B cell (primary cell): ENCODE data around the gene CHMP1A. TPM values are rescaled to one million over a fixed set of nuclear protein-coding genes. Genes with fewer than 3 reads are reported as not detected.

Experiments
- ATAC-seq: fragments of 200-7000 bp; cut with Tn5 transposase; one replicate; pipeline ENCODE4 v1.10.0; 2021; ENCODE audit warnings: low read depth, mild to moderate bottlenecking, moderate number of reproducible peaks, moderate library complexity
- CTCF ChIA-PET: fragments of 350-600 bp; sonication (Branson Sonifier 250); formaldehyde crosslinking; loops from one replicate; lab custom pipeline; 2021; ENCODE audit warnings: antibody characterized with exemption, inconsistent platforms; lab: Charles Lee
- POLR2A ChIA-PET: fragments of 350-600 bp; sonication (Branson Sonifier 250); formaldehyde crosslinking; loops from one replicate; lab custom pipeline; 2021; ENCODE audit warnings: antibody characterized with exemption; lab: Charles Lee
- DNase-seq: peaks from one replicate; pipeline ENCODE4 v3.0.0; 2013
- H2AFZ ChIP-seq: 2 replicates; pipeline ENCODE4 v1.6.1; 2012; ENCODE audit warnings: mild to moderate bottlenecking, low read depth, low read length; ENCODE audit not compliant: insufficient read depth, poor library complexity, severe bottlenecking
- H3K27ac ChIP-seq, 2 donors: 1 replicate in 1 of 2; 2 replicates in 1 of 2; pipeline ENCODE4 v1.5.1; 2012 to 2013; ENCODE audit warnings: low read length in 2 of 2, mild to moderate bottlenecking in 2 of 2, moderate library complexity in 1 of 2
- H3K27me3 ChIP-seq, 4 experiments: fragments of 200-600 bp in 1 of 4; sonication (generic) in 1 of 4; replicated peaks in 1 of 4; 1 replicate in 2 of 4; 2 replicates in 2 of 4; pipeline versions ENCODE4 v1.6.1 to v1.7.0; 2013 to 2016; ENCODE audit warnings: low read length in 3 of 4, mild to moderate bottlenecking in 2 of 4, mixed read lengths in 1 of 4, moderate library complexity in 1 of 4; ENCODE audit not compliant: insufficient read depth in 4 of 4, control insufficient read depth in 3 of 4; ENCODE audit errors: control extremely low read depth in 1 of 4
- H3K36me3 ChIP-seq, 2 experiments: replicated peaks in 1 of 2; 1 replicate in 1 of 2; 2 replicates in 1 of 2; pipeline versions ENCODE4 v1.6.1 to v1.7.1; 2013; ENCODE audit warnings: low read length in 1 of 2; ENCODE audit not compliant: insufficient read depth in 2 of 2, control insufficient read depth in 1 of 2; ENCODE audit errors: control extremely low read depth in 1 of 2, extremely low read depth in 1 of 2
- H3K4me1 ChIP-seq, 2 donors: fragments of 200-600 bp in 1 of 2; sonication (generic) in 1 of 2; 1 replicate in 1 of 2; 2 replicates in 1 of 2; pipeline versions ENCODE4 v1.5.1 to v1.6.1; 2013 to 2017; ENCODE audit warnings: low read length in 2 of 2; ENCODE audit not compliant: control insufficient read depth in 2 of 2, insufficient read depth in 2 of 2
- H3K4me2 ChIP-seq: replicated peaks from 2 replicates; pipeline ENCODE3; 2012; ENCODE audit warnings: mild to moderate bottlenecking, low read depth, low read length; ENCODE audit not compliant: poor library complexity, severe bottlenecking
- H3K4me3 ChIP-seq, 5 experiments: fragments of 200-600 bp in 1 of 5; sonication (generic) in 1 of 5; 1 replicate in 3 of 5; 2 replicates in 2 of 5; pipeline versions ENCODE4 v1.5.1 to v1.7.0; 2011 to 2016; ENCODE audit warnings: low read length in 4 of 5, mild to moderate bottlenecking in 4 of 5, low read depth in 2 of 5, control low read depth in 1 of 5, moderate library complexity in 1 of 5; ENCODE audit not compliant: insufficient read depth in 1 of 5; ENCODE audit errors: control extremely low read depth in 1 of 5, extremely low read depth in 1 of 5
- H3K79me2 ChIP-seq: fragments of 200-600 bp; sonication (generic); one replicate; pipeline ENCODE4 v1.6.0; 2016; ENCODE audit warnings: low read length; ENCODE audit not compliant: control insufficient read depth, insufficient read depth
- H3K9ac ChIP-seq: fragments of 200-600 bp; sonication (generic); 2 replicates; pipeline ENCODE4 v1.6.1; 2017; ENCODE audit warnings: mild to moderate bottlenecking, low read length, moderate library complexity
- H3K9me3 ChIP-seq, 3 donors: one replicate each; pipeline versions ENCODE4 v1.6.1 to v1.7.1; 2013; ENCODE audit warnings: low read length in 2 of 3; ENCODE audit not compliant: control insufficient read depth in 2 of 3, insufficient read depth in 1 of 3; ENCODE audit errors: control extremely low read depth in 1 of 3
- H4K20me1 ChIP-seq: 2 replicates; pipeline ENCODE4 v1.6.0; 2012; ENCODE audit warnings: mild to moderate bottlenecking, low read length; ENCODE audit not compliant: insufficient read depth, control insufficient read depth, poor library complexity, severe bottlenecking
- H3K27ac Mint-ChIP-seq: one replicate; pipeline ENCODE4 v1.8.0; 2021; ENCODE audit warnings: mixed read lengths
- H3K27me3 Mint-ChIP-seq: one replicate; pipeline ENCODE4 v1.8.0; 2021; ENCODE audit warnings: mixed read lengths
- H3K4me1 Mint-ChIP-seq: one replicate; pipeline ENCODE4 v1.8.0; 2021; ENCODE audit warnings: mixed read lengths
- H3K4me3 Mint-ChIP-seq: one replicate; pipeline ENCODE4 v1.8.0; 2021; ENCODE audit warnings: mixed read lengths
- H3K9me3 Mint-ChIP-seq: one replicate; pipeline ENCODE4 v1.8.0; 2022; ENCODE audit warnings: mixed read lengths; ENCODE audit not compliant: insufficient read depth
- EZH2 ChIP-seq: IDR thresholded peaks from 2 replicates; pipeline ENCODE4 v1.6.1; 2012; ENCODE audit warnings: borderline replicate concordance, low read depth, mild to moderate bottlenecking, moderate library complexity, low read length; ENCODE audit not compliant: insufficient read depth, poor library complexity, severe bottlenecking
- WGBS: methylation state at CpG from one replicate; pipeline ENCODE4 v1.1.5; 2013; ENCODE audit warnings: missing lambda C conversion rate; ENCODE audit not compliant: insufficient coverage; 5-methylcytosine and 5-hydroxymethylcytosine counted together
- intact Hi-C: fragments of 100-400 bp; cut with micrococcal nuclease; formaldehyde crosslinking; loops from one replicate; pipeline ENCODE4 v1.10.0; 2022
- polyA plus RNA-seq: library from polyadenylated mRNA; depleted of rRNA; stranded (reverse); fragments of >200 nt; gene quantifications from 2 replicates; pipeline ENCODE4 v1.2.3, GENCODE V29; 2012
- total RNA-seq, 2 donors: library from RNA; stranded (reverse); fragments of 120-200 nt in 1 of 2; gene quantifications; 1 replicate in 1 of 2; 2 replicates in 1 of 2; pipeline versions ENCODE4 v1.2.3 to v1.2.4, GENCODE V29; 2013 to 2022
- TF ChIP-seq, protein P1 (sequence below): fragments of 200-600 bp; IDR thresholded peaks from one replicate; pipeline ENCODE4 v1.8.0; 2022; ENCODE audit warnings: antibody characterized with exemption, mild to moderate bottlenecking

The CHMP1A gene
- total and polyA plus RNA-seq, 2 donors (not counting 1 experiment from before 2014, with no cell fraction given) = 80.4 to 88.1 TPM

DNA sequence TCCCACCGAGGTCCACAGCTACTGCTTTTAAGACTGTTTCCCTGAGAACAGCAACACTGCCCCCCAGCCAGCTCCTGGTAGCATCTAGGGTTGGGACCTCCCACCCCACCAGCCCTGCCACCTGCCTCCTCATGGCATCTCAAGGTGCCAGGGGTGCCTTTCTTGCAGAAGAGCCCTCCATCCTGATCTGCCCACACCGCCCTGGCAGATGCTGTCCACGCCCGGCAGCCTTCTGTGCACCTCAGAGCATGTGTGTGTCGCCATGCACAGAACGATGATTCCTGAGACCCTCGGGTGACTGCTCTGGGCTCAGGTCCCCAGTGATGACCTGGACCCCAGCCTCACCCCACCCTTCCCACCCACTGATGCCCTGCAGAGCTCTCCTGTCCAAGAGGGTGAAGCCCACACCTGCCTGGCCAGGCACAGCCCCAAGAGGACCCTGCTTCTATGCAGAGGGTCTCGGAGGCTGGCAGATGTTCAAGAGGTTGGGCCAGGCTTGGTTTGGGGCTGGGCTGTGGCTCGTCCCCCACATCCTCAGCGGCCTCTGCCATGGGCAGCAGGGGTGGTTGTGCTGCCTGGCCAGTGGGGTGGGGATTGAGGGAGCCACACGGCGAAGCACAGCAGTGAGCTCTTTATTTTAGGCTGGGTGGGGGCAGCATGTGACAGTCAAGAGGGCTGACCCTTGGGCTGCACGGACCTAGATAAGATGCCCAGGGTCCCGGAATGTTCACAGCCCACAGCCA lies 49.2 kb upstream of the CHMP1A start:
- no peaks in the 10 kb centered on the region for H3K79me2 ChIP-seq
- no peaks in the 10 kb centered on the region for H4K20me1 ChIP-seq
- no peak overlapping the region for H2AFZ ChIP-seq
- CTCF ChIA-PET = interaction anchor here (0.6 to 7.6 kb wide), 30 partner anchors 8 to 378 kb away, joined by 3 to 171 read pairs (median 4); partner anchors contain the start of genes FANCA and VPS9D1
- H3K4me3 ChIP-seq = no peak overlapping the region
- H3K4me3 Mint-ChIP-seq = no peak overlapping the region
- H3K9me3 ChIP-seq = no peaks in the 10 kb centered on the region
- no peaks in the 10 kb centered on the region for H3K27me3 ChIP-seq
- no peaks in the 10 kb centered on the region for H3K9me3 Mint-ChIP-seq
- intact Hi-C loops = loop anchor here (1.0 to 10.0 kb wide), 3 partner anchors 58 to 204 kb away; partner anchors contain the start of gene FANCA
- 93% methylated on average over 14 of the region's 14 CpGs for WGBS
- no peaks in the 10 kb centered on the region for H3K36me3 ChIP-seq
- TF ChIP-seq EZH2 = no peak
- TF ChIP-seq, protein P1, sequence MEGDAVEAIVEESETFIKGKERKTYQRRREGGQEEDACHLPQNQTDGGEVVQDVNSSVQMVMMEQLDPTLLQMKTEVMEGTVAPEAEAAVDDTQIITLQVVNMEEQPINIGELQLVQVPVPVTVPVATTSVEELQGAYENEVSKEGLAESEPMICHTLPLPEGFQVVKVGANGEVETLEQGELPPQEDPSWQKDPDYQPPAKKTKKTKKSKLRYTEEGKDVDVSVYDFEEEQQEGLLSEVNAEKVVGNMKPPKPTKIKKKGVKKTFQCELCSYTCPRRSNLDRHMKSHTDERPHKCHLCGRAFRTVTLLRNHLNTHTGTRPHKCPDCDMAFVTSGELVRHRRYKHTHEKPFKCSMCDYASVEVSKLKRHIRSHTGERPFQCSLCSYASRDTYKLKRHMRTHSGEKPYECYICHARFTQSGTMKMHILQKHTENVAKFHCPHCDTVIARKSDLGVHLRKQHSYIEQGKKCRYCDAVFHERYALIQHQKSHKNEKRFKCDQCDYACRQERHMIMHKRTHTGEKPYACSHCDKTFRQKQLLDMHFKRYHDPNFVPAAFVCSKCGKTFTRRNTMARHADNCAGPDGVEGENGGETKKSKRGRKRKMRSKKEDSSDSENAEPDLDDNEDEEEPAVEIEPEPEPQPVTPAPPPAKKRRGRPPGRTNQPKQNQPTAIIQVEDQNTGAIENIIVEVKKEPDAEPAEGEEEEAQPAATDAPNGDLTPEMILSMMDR = no peak
- H3K27ac Mint-ChIP-seq = no peak overlapping the region
- H3K4me1 Mint-ChIP-seq = peaks cover 9% of the 10 kb centered on the region
- ATAC-seq = no peak
- POLR2A ChIA-PET = interaction anchor here (0.5 to 1.3 kb wide), 6 partner anchors 8 to 154 kb away, joined by 3 to 7 read pairs (median 6); partner anchors contain the start of gene VPS9D1
- peak overlapping the region; percentile 60 for H3K4me2 ChIP-seq
- no peak overlapping the region for H3K27ac ChIP-seq
- H3K4me1 ChIP-seq = peaks cover 8 to 14% of the 10 kb centered on the region in 2 donors
- no peaks in the 10 kb centered on the region for H3K27me3 Mint-ChIP-seq
- no peak for DNase-seq
- no peak overlapping the region for H3K9ac ChIP-seq

DNA sequence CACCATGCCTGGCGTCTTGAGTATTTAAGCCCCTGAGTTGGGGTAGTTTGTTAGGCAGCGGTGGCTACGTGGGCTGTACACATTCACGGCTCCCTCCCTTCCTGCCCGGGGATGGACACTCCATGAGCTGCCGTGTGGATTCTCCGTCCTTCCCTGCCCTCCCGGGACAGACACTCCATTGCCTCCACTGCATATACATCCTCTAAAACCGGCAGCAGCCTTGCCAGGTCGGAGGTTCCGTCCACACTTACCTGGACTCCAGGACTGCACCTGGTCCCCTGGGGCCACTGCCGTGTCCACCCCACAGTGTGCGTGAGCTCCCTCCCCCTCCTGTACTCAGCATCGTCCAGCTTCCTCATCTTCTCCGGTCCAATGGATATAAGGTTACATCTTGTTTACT lies 47.5 kb upstream of the CHMP1A start:
- Mint-ChIP-seq H3K27ac (no peak overlapping the region), H3K27me3 (no peaks in the 10 kb centered on the region)
- intact Hi-C loops = loop anchor here (10.0 kb wide), 1 partner anchor 60 kb away; no protein-coding TSS in a partner anchor

More for the DNA sequence above, 47.5 kb upstream of the CHMP1A start:
- no peaks in the 10 kb centered on the region for H3K27me3 ChIP-seq
- H3K4me2 ChIP-seq = no peak overlapping the region
- no peaks in the 10 kb centered on the region for H3K9me3 ChIP-seq
- TF ChIP-seq, protein P1 = no peak
- no peak for TF ChIP-seq EZH2
- ATAC-seq (no peak), DNase-seq (no peak)
- H3K4me3 ChIP-seq = no peak overlapping the region
- ChIA-PET CTCF (interaction anchor here (0.9 to 7.6 kb wide), 9 partner anchors 10 to 218 kb away, joined by 3 to 171 read pairs (median 6); partner anchors contain the start of gene TUBB3), POLR2A (interaction anchor here (0.5 to 1.3 kb wide), 2 partner anchors 48 to 88 kb away, joined by 3 to 6 read pairs; partner anchors contain the start of genes CHMP1A and SPATA33)
- H3K79me2 ChIP-seq = no peaks in the 10 kb centered on the region
- H2AFZ ChIP-seq = no peak overlapping the region
- Mint-ChIP-seq H3K9me3 (no peaks in the 10 kb centered on the region), H3K4me1 (peaks cover 13% of the 10 kb centered on the region), H3K4me3 (no peak overlapping the region)
- no peak overlapping the region for H3K27ac ChIP-seq
- H3K4me1 ChIP-seq = peaks cover 16 to 22% of the 10 kb centered on the region in 2 donors
- WGBS = 97% methylated on average over 12 of the region's 15 CpGs
- H3K9ac ChIP-seq = no peak overlapping the region
- no peaks in the 10 kb centered on the region for H3K36me3 ChIP-seq
- peaks cover 8% of the 10 kb centered on the region for H4K20me1 ChIP-seq
